Measurements from ENCODE around the gene KLRG1. TPM values are rescaled to one million over a fixed set of nuclear protein-coding genes. Genes with fewer than 3 reads are reported as not detected.

Gene KLRG1
- total and polyA plus RNA-seq, 7 experiments from 2014 or later: 2.8 to 43.8 (median 18.0) TPM

DNA sequence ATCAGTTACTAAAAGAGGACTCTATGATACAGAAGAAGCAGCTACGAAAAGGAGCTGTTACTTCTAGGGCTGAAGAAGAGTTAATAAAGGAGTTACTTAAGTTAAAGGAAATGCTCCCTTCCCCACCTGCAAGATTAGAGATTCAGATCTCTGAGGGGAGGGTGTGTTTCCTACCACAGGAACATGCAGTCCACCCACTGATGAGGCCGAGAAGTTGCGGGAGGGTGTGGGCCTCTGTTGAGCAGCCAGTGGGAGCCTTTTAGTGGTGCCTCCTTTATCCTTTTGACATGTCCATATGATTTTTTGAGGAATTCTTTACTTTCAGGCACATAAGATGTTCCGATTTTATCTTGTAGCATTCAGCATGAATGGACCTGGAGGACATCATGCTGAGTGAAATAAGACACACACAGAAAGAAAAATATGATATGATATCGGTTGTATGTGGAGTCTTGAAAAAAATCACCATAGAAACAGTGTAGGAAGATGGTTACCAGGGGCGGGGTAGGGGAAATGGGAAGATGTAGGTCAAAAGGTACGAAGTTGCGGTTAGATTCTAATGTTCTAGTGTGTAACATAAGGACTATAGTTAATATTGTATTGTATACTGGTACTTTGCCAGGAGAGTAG, 35.5 kb upstream of the KLRG1 start:
- peak overlapping the region; percentile 92 for H3K27ac ChIP-seq (ENCODE audit: low read depth, low read length)
- peak; percentile 48 for ATAC-seq
- H3K36me3 ChIP-seq (ENCODE audit: control insufficient read depth in 2 of 3, insufficient read depth in 3 of 3, low read length in 3 of 3): peaks cover 0 to 9% (median 0%) of the 10 kb centered on the region in 3 experiments
- ChIA-PET POLR2A (interaction anchor here (0.7 to 8.9 kb wide), 6 partner anchors 15 to 88 kb away, joined by 3 to 148 read pairs (median 4); no protein-coding TSS in a partner anchor), CTCF (interaction anchor here (0.5 to 15.2 kb wide), 5 partner anchors 37 to 879 kb away, joined by 3 to 287 read pairs (median 4); no protein-coding TSS in a partner anchor)
- no peaks in the 10 kb centered on the region for H3K27me3 Mint-ChIP-seq
- peak overlapping the region; percentile 38 for H3K4me3 ChIP-seq (ENCODE audit: low read length)
- intact Hi-C loops (cut with micrococcal nuclease): loop anchor here (5.0 kb wide), 4 partner anchors 33 to 993 kb away; partner anchors contain the start of gene KLRG1 (in 1 of the 2)
- H3K4me3 Mint-ChIP-seq: peak overlapping the region; percentile 56 to 99 (median 84)
- no peaks in the 10 kb centered on the region for H3K27me3 ChIP-seq (ENCODE audit: control insufficient read depth in 2 of 2, insufficient read depth in 2 of 2, low read length in 2 of 2)
- peaks cover 0 to 4% (median 0%) of the 10 kb centered on the region in 3 experiments for H3K9me3 ChIP-seq (ENCODE audit: control insufficient read depth in 2 of 3, low read length in 3 of 3)
- peak overlapping the region; percentile 86 to 99 (median 96) for H3K27ac Mint-ChIP-seq
- peaks cover 0 to 7% (median 5%) of the 10 kb centered on the region in 11 donors for H3K9me3 Mint-ChIP-seq
- H3K36me3 Mint-ChIP-seq: peaks cover 0 to 30% (median 10%) of the 10 kb centered on the region in 5 donors
- H3K4me1 Mint-ChIP-seq: peaks cover 34 to 84% (median 60%) of the 10 kb centered on the region in 7 donors
- DNase-seq: peak in 8 of 9 donors; percentile 31 to 80 (median 70)
- H3K4me1 ChIP-seq (ENCODE audit: control insufficient read depth in 2 of 2, insufficient read depth in 2 of 2, low read length in 2 of 2): peaks cover 69 to 76% of the 10 kb centered on the region in 2 donors

DNA sequence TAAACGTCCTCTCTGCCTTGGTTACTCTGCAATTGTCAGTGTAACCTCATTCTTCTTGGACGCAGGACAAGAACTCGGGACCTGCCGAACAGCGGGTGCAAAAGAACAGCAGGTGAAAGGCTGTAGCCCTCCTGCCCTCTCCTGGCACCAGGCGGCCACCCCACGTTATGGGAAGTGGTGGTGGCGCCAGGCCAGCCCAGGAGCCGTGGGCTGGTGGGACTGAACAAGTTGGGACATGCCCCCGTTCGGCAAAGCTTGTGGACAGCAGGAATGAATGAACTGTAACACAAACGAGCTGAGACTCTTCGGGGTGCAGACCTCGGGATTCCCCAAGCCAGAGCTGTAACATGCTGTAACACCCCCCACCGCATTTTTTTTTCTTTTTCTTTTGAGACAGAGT, 33.3 kb upstream of the KLRG1 start:
- Histone ChIP-seq H3K36me3 (ENCODE audit: control insufficient read depth in 2 of 3, insufficient read depth in 3 of 3, low read length in 3 of 3) (no peaks in the 10 kb centered on the region), H3K27ac (ENCODE audit: low read depth, low read length) (peak overlapping the region; percentile 53), H3K4me3 (ENCODE audit: low read length) (no peak overlapping the region), H3K9me3 (ENCODE audit: control insufficient read depth in 2 of 3, low read length in 3 of 3) (peaks cover 0 to 4% (median 0%) of the 10 kb centered on the region in 3 experiments), H3K27me3 (ENCODE audit: control insufficient read depth in 2 of 2, insufficient read depth in 2 of 2, low read length in 2 of 2) (no peaks in the 10 kb centered on the region), H3K4me1 (ENCODE audit: control insufficient read depth in 2 of 2, insufficient read depth in 2 of 2, low read length in 2 of 2) (peaks cover 85 to 97% of the 10 kb centered on the region in 2 donors)
- ChIA-PET CTCF (interaction anchor here (15.2 kb wide), 1 partner anchor 76 kb away, joined by 287 read pairs; no protein-coding TSS in a partner anchor), POLR2A (interaction anchor here (0.9 to 8.9 kb wide), 2 partner anchors 18 to 71 kb away, joined by 3 to 148 read pairs; no protein-coding TSS in a partner anchor)
- ATAC-seq (no peak), DNase-seq (no peak)
- peaks cover 0 to 35% (median 10%) of the 10 kb centered on the region in 5 donors for H3K36me3 Mint-ChIP-seq
- peaks cover 38 to 99% (median 79%) of the 10 kb centered on the region in 7 donors for H3K4me1 Mint-ChIP-seq
- intact Hi-C loops (cut with micrococcal nuclease): no loop called here
- peak overlapping the region in 4 of 10 donors; percentile 1 to 97 (median 10) for H3K4me3 Mint-ChIP-seq
- H3K27ac Mint-ChIP-seq: peak overlapping the region in 8 of 9 donors; percentile 67 to 99 (median 96)
- H3K9me3 Mint-ChIP-seq: peaks cover 0 to 7% (median 5%) of the 10 kb centered on the region in 11 donors
- no peaks in the 10 kb centered on the region for H3K27me3 Mint-ChIP-seq

DNA sequence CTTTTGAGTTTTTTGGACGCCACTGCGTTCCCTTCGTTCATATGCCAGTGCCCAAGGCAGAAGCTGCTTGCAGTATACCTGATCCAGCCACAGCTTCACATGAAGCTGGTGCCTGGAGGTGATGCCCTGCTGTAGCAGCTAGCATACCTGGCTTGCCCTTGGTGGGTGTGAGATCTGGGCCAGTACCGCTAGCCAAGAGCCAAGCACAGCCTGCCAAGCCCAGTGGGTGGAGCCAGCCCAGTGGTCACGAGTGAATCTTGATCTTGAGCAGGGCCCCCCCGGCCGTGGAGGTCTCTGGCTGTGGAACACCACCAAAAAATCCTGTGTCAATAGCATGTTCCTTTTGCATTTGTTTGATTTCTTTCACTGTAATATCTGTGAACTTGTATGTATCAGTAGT, 32.6 kb upstream of the KLRG1 start:
- H3K4me1 Mint-ChIP-seq: peaks cover 33 to 98% (median 79%) of the 10 kb centered on the region in 7 donors
- H3K27ac ChIP-seq (ENCODE audit: low read depth, low read length): peak overlapping the region; percentile 53
- no peaks in the 10 kb centered on the region for H3K27me3 ChIP-seq (ENCODE audit: control insufficient read depth in 2 of 2, insufficient read depth in 2 of 2, low read length in 2 of 2)
- peaks cover 0 to 7% (median 5%) of the 10 kb centered on the region in 11 donors for H3K9me3 Mint-ChIP-seq
- ATAC-seq (no peak), DNase-seq (no peak)
- ChIA-PET CTCF (interaction anchor here (0.6 to 15.2 kb wide), 2 partner anchors 75 to 317 kb away, joined by 3 to 287 read pairs; no protein-coding TSS in a partner anchor), POLR2A (interaction anchor here (8.9 kb wide), 1 partner anchor 70 kb away, joined by 148 read pairs; no protein-coding TSS in a partner anchor)
- peaks cover 0 to 4% (median 0%) of the 10 kb centered on the region in 3 experiments for H3K9me3 ChIP-seq (ENCODE audit: control insufficient read depth in 2 of 3, low read length in 3 of 3)
- H3K4me3 Mint-ChIP-seq: peak overlapping the region in 7 of 10 donors; percentile 1 to 73 (median 58)
- H3K36me3 Mint-ChIP-seq: peaks cover 0 to 35% (median 10%) of the 10 kb centered on the region in 5 donors
- intact Hi-C loops (cut with micrococcal nuclease): no loop called here
- H3K27me3 Mint-ChIP-seq: no peaks in the 10 kb centered on the region
- H3K27ac Mint-ChIP-seq: peak overlapping the region in 8 of 9 donors; percentile 82 to 99 (median 94)
- H3K36me3 ChIP-seq (ENCODE audit: control insufficient read depth in 2 of 3, insufficient read depth in 3 of 3, low read length in 3 of 3): no peaks in the 10 kb centered on the region
- H3K4me3 ChIP-seq (ENCODE audit: low read length): no peak overlapping the region
- H3K4me1 ChIP-seq (ENCODE audit: control insufficient read depth in 2 of 2, insufficient read depth in 2 of 2, low read length in 2 of 2): peaks cover 80 to 94% of the 10 kb centered on the region in 2 donors

DNA sequence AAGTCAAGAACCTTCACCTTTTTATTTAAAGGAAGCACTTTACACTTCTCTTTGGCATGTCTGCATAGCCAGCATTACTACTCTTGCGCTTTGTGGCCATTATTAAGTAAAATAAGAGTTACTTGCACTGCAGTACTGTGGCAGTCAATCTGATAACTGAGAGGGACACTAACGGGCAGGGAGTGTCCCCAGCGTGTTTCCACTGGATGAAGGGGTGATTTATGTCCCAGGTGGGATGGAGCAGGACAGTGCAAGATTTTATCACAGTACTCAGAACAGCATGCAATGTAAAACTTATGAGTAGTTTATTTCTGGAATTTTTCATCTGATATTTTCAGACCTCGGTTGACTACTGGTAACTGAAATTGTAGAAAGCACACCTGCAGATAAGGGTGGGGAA, 31.8 kb upstream of the KLRG1 start:
- peaks cover 0 to 11% (median 6%) of the 10 kb centered on the region in 11 donors for H3K9me3 Mint-ChIP-seq
- ATAC-seq: no peak
- intact Hi-C loops (cut with micrococcal nuclease): no loop called here
- peaks cover 0 to 4% (median 0%) of the 10 kb centered on the region in 3 experiments for H3K9me3 ChIP-seq (ENCODE audit: control insufficient read depth in 2 of 3, low read length in 3 of 3)
- H3K4me1 ChIP-seq (ENCODE audit: control insufficient read depth in 2 of 2, insufficient read depth in 2 of 2, low read length in 2 of 2): peaks cover 72 to 89% of the 10 kb centered on the region in 2 donors
- H3K4me3 Mint-ChIP-seq: peak overlapping the region in 8 of 10 donors; percentile 1 to 73 (median 36)
- H3K4me1 Mint-ChIP-seq: peaks cover 26 to 98% (median 79%) of the 10 kb centered on the region in 7 donors
- peaks cover 0 to 38% (median 13%) of the 10 kb centered on the region in 5 donors for H3K36me3 Mint-ChIP-seq
- no peak for DNase-seq
- H3K27me3 Mint-ChIP-seq: no peaks in the 10 kb centered on the region
- peak overlapping the region; percentile 18 for H3K27ac ChIP-seq (ENCODE audit: low read depth, low read length)
- H3K27ac Mint-ChIP-seq: peak overlapping the region in 8 of 9 donors; percentile 82 to 99 (median 94)
- no peaks in the 10 kb centered on the region for H3K36me3 ChIP-seq (ENCODE audit: control insufficient read depth in 2 of 3, insufficient read depth in 3 of 3, low read length in 3 of 3)
- H3K4me3 ChIP-seq (ENCODE audit: low read length): no peak overlapping the region
- ChIA-PET CTCF (interaction anchor here (0.9 kb wide), 1 partner anchor 8 kb away, joined by 4 read pairs; the partner anchor contains the start of gene M6PR), POLR2A (interaction anchor here (0.9 kb wide), 2 partner anchors 35 to 39 kb away, joined by 3 to 4 read pairs; no protein-coding TSS in a partner anchor)
- H3K27me3 ChIP-seq (ENCODE audit: control insufficient read depth in 2 of 2, insufficient read depth in 2 of 2, low read length in 2 of 2): no peaks in the 10 kb centered on the region

DNA sequence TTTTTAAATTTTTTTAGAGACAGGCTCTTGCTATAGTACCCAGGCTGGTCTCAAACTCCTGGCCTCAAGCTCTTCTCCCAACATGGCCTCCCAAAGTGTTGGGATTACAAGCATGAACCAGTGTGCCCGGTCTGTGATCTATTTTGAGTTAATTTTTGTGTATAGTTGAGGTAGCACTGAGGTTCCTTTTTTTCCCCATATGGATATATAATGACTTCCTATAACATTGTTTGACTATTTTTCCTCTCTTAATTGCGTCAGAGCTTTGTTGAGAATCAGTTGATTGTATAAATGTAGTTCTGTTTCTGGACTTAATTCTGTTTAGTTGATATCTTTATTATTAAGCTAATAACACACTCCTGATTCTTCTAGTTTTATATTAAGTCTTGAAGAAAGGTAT, 31.3 kb upstream of the KLRG1 start:
- Mint-ChIP-seq H3K36me3 (peaks cover 0 to 34% (median 10%) of the 10 kb centered on the region in 5 donors), H3K9me3 (peaks cover 0 to 6% (median 2%) of the 10 kb centered on the region in 11 donors), H3K27me3 (no peaks in the 10 kb centered on the region), H3K4me1 (peaks cover 21 to 98% (median 79%) of the 10 kb centered on the region in 7 donors), H3K4me3 (peak overlapping the region in 3 of 10 donors; percentile 23 to 68 (median 42)), H3K27ac (peak overlapping the region in 8 of 9 donors; percentile 62 to 99 (median 92))
- Histone ChIP-seq H3K27ac (ENCODE audit: low read depth, low read length) (peak overlapping the region; percentile 18), H3K4me1 (ENCODE audit: control insufficient read depth in 2 of 2, insufficient read depth in 2 of 2, low read length in 2 of 2) (peaks cover 67 to 87% of the 10 kb centered on the region in 2 donors), H3K36me3 (ENCODE audit: control insufficient read depth in 2 of 3, insufficient read depth in 3 of 3, low read length in 3 of 3) (no peaks in the 10 kb centered on the region), H3K9me3 (ENCODE audit: control insufficient read depth in 2 of 3, low read length in 3 of 3) (peaks cover 0 to 4% (median 0%) of the 10 kb centered on the region in 3 experiments), H3K4me3 (ENCODE audit: low read length) (no peak overlapping the region), H3K27me3 (ENCODE audit: control insufficient read depth in 2 of 2, insufficient read depth in 2 of 2, low read length in 2 of 2) (no peaks in the 10 kb centered on the region)
- ATAC-seq (no peak), DNase-seq (no peak)
- ChIA-PET CTCF (interaction anchor here (0.6 to 1.0 kb wide), 3 partner anchors 8 to 793 kb away, joined by 3 to 4 read pairs (median 3); partner anchors contain the start of gene M6PR), POLR2A (interaction anchor here (0.6 to 0.9 kb wide), 3 partner anchors 34 to 60 kb away, joined by 3 to 4 read pairs (median 3); no protein-coding TSS in a partner anchor)
- intact Hi-C loops (cut with micrococcal nuclease): no loop called here

DNA sequence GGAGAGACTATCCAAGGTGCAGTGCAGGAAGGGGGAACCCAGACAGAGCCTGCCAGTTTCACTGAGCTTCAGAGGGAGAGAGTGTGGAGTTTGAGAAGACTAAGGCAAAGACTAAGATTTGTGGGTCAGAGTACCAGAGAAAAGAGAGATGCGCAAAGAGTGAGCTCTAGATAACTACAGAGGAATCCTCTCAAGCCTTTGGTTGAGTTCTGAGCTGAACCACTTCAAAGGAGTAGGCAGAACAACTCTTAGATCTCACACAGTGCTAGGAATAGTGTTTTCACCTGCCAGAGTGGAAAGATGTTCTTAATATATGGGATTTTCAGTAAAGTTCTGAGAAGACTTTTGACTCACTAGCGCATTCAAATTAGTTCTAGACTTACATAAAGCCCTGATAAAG, 29.2 kb upstream of the KLRG1 start:
- Mint-ChIP-seq H3K4me1 (peaks cover 6 to 93% (median 75%) of the 10 kb centered on the region in 7 donors), H3K36me3 (peaks cover 7 to 30% (median 16%) of the 10 kb centered on the region in 5 donors), H3K9me3 (peaks cover 0 to 17% (median 8%) of the 10 kb centered on the region in 11 donors), H3K27me3 (peaks cover 0 to 5% (median 0%) of the 10 kb centered on the region in 5 donors), H3K27ac (peak overlapping the region in 8 of 9 donors; percentile 69 to 99 (median 94)), H3K4me3 (peak overlapping the region in 9 of 10 donors; percentile 54 to 84 (median 69))
- H3K27me3 ChIP-seq (ENCODE audit: control insufficient read depth in 2 of 2, insufficient read depth in 2 of 2, low read length in 2 of 2): no peaks in the 10 kb centered on the region
- peak; percentile 94 for ATAC-seq
- H3K4me3 ChIP-seq (ENCODE audit: low read length): peak overlapping the region; percentile 12
- intact Hi-C loops (cut with micrococcal nuclease): loop anchor here in 1 of 2 donors (1.0 to 2.0 kb wide), 3 partner anchors 9 to 17 kb away; no protein-coding TSS in a partner anchor
- CTCF ChIA-PET: interaction anchor here (0.6 to 2.5 kb wide), 9 partner anchors 9 to 802 kb away, joined by 3 to 10 read pairs (median 4); no protein-coding TSS in a partner anchor
- DNase-seq: peak in 7 of 9 donors; percentile 42 to 68 (median 57)
- no peaks in the 10 kb centered on the region for H3K36me3 ChIP-seq (ENCODE audit: control insufficient read depth in 2 of 3, insufficient read depth in 3 of 3, low read length in 3 of 3)
- peaks cover 46 to 69% of the 10 kb centered on the region in 2 donors for H3K4me1 ChIP-seq (ENCODE audit: control insufficient read depth in 2 of 2, insufficient read depth in 2 of 2, low read length in 2 of 2)
- peak overlapping the region; percentile 52 for H3K27ac ChIP-seq (ENCODE audit: low read depth, low read length)
- peaks cover 0 to 4% (median 0%) of the 10 kb centered on the region in 3 experiments for H3K9me3 ChIP-seq (ENCODE audit: control insufficient read depth in 2 of 3, low read length in 3 of 3)
- POLR2A ChIA-PET: interaction anchor here (0.5 to 1.8 kb wide), 12 partner anchors 9 to 311 kb away, joined by 3 to 9 read pairs (median 4); partner anchors contain the start of gene M6PR

Measured in naive thymus-derived CD4-positive, alpha-beta T cell (primary cell).